WI38 (cell line): Measurements from ENCODE around the gene AKR1C3.
"Not testable (repeated sequence)": the region's sequence is repeated elsewhere in the genome, so short reads cannot be mapped to it uniquely, and the experiment has no call there.

Experiments
- H3K4me3 ChIP-seq: 2 replicates; pipeline ENCODE4 v1.5.1; 2011; ENCODE audit warnings: low read depth, mild to moderate bottlenecking, control low read depth, low read length
- TF ChIP-seq, protein P1 (sequence below): IDR thresholded peaks from 2 replicates; pipeline ENCODE4 v1.5.1; 2012; ENCODE audit warnings: low read depth, mild to moderate bottlenecking, control low read depth, low read length

AKR1C3 gene

DNA sequence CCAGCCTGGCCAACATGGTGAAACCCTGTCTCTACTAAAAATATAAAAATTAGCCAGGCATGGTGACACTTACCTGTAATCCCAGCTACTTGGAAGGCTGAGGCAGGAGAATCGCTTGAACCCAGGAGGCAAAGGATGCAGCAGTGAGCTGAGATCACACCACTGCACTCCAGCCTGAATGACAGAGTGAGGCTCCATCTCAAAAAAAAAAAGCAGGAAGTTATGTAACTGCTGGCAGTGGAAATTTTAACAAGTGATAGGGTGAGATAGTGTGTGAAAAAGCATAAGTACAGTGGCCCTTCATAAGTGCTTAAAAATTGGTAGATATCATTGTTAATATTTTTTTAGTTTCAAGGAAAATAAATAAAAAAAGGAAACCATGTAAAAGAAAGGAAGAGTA lies 12.3 kb downstream of the AKR1C3 start:
- TF ChIP-seq, protein P1, sequence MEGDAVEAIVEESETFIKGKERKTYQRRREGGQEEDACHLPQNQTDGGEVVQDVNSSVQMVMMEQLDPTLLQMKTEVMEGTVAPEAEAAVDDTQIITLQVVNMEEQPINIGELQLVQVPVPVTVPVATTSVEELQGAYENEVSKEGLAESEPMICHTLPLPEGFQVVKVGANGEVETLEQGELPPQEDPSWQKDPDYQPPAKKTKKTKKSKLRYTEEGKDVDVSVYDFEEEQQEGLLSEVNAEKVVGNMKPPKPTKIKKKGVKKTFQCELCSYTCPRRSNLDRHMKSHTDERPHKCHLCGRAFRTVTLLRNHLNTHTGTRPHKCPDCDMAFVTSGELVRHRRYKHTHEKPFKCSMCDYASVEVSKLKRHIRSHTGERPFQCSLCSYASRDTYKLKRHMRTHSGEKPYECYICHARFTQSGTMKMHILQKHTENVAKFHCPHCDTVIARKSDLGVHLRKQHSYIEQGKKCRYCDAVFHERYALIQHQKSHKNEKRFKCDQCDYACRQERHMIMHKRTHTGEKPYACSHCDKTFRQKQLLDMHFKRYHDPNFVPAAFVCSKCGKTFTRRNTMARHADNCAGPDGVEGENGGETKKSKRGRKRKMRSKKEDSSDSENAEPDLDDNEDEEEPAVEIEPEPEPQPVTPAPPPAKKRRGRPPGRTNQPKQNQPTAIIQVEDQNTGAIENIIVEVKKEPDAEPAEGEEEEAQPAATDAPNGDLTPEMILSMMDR: no peak
- no peak overlapping the region for H3K4me3 ChIP-seq

DNA sequence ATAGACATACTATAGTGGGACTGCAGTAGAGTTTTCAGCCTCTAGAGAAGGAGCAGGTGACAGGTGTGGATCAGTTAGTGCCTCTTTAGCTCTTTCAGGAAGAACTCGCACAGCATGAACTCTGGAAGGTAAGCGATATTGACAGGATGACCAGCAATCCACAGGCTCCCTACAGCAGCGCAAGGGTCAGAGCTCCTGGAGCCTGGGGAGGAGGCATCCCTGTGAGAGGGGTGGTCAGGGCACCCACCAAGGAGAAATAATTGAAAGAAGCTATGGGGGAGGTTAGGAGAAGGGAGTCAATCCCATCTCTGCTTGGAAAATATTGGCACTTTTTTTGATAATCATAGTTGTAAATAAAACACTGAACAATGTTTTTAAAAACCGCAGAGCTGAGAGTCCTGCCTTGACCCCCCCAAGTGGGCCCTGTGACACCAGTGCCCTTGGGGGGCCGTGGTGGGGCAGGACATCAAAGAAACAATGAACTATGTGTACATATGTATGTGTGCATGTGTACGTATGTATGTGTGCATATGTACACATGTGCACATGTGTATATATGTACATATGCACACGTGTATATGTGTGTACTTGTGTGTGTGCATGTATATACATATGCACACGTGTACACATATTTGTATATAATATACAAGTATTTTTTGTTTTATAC lies 13.8 kb downstream of the AKR1C3 start:
- TF ChIP-seq, protein P1: no peak
- no peak overlapping the region for H3K4me3 ChIP-seq

DNA sequence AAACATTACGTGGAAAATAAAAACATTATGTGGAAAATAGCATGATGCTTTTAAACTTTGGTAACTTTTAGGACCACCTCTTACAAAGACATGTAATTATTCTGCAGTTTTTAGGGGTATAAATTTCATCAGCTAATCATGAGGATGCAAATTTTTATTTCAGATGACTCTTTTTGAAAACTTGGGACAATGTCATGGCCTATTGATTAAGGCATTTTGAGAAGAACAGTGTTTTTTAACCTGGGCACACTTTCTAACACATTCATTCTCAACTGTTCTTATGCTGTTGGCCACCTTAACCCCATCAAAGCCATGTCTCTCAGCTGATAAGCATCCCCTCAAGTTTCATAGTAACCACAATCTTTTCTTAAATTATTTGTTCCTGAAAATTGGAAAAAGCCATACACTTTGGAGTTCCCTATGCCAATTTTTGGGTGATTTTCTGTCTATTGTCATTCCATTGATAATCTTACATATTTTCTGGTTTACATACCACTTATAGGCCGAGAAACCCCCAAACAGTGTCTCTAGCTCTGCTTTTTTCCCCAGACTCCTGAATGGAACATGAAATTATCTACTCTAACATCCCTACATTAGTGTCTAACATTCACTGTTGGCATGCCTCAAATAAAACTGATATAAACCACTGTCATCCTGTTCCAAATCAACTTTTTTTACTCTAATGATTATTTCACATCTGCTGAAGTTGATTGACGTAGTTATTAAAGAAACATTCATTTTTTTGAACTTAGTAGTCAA lies 14.6 kb downstream of the AKR1C3 start:
- TF ChIP-seq, protein P1: no peak
- no peak overlapping the region for H3K4me3 ChIP-seq

DNA sequence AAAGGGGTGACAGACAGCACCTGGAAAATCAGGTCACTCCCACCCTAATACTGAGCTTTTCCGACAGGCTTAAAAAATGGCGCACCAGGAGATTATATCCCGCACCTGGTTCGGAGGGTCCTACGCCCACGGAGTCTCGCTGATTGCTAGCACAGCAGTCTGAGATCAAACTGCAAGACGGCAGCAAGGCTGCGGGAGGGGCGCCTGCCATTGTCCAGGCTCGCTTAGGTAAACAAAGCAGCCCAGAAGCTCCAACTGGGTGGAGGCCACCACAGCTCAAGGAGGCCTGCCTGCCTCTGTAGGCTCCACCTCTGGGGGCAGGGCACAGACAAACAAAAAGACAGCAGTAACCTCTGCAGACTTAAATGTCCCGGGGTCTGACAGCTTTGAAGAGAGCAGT lies 15.6 kb downstream of the AKR1C3 start:
- not testable (repeated sequence) for H3K4me3 ChIP-seq

DNA sequence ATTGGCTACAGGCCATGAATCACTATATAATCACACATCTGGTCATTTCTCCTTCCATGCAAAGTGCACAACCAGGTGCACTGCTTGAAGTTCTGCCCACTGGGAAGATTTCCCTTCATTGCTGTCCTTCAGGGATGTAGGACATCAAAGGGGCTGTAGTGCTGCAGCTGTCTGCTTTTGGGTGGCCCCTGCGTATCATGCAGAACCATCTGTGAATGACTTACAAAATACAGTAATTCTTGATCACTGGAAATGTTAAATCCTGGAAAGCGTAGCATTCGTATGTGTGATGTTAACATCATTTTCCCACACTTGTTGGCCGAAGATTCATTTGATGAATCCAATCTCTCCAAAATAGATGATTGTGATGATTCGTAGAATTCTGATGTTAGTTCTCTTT lies 22.4 kb downstream of the AKR1C3 start:
- TF ChIP-seq, protein P1: no peak
- H3K4me3 ChIP-seq: no peak overlapping the region

DNA sequence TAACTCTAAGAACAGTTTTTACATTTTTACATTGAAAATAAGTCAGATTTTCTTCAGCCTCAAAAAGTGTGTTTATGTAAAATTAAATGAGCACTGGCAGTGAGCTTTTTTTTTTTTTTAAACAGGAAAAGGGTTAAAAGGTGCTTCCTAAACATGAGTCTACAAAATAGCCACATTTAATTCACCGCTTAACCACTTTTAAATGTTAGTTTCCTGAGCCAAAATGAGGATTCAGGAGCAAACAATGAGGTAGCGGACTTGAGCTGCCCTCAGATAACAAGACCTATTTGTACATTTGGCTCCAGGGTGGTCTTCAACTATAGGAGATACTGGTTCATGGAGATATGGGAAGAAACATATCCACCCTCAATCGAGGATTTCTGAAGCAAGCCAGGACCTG lies 22.8 kb downstream of the AKR1C3 start:
- TF ChIP-seq, protein P1: no peak
- H3K4me3 ChIP-seq: no peak overlapping the region

DNA sequence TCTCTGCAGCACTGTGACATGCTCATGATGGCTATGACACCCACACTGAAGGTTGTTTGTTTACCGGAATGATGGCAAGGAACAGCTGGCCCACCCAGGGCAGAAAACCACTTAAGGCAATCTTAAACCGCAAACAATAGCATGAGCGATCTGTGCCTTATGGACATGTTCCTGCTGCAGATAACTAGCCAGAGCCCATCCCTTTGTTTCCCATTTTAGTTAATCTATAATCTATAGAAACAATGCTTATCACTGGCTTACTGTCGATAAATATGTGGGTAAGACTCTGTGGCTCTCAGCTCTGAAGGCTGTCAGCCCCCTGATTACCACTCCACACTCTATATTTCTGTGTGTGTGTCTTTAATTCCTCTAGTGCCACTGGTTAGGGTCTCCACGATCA lies 25.8 kb downstream of the AKR1C3 start:
- H3K4me3 ChIP-seq: not testable (repeated sequence)

DNA sequence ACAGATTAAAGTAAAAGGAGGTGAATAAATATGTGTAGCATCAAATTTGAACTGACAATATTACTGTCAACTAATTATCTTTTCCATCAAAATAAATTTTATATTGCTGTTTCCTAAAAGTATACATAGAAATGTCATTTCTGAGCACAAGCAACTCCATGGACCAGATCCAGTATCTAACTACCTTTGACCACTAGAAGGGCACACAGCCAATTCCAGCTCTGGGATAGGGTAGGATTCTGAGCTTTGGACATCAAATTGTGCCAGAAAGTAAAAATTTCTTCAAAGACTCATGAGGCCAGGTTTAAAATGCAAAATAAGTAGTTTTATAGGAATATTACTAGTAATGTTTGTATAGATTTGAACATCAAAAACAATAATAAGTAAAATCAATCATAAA lies 29.7 kb downstream of the AKR1C3 start:
- H3K4me3 ChIP-seq: no peak overlapping the region
- TF ChIP-seq, protein P1: no peak
